ENCODE data around the gene MAST3.

DNA sequence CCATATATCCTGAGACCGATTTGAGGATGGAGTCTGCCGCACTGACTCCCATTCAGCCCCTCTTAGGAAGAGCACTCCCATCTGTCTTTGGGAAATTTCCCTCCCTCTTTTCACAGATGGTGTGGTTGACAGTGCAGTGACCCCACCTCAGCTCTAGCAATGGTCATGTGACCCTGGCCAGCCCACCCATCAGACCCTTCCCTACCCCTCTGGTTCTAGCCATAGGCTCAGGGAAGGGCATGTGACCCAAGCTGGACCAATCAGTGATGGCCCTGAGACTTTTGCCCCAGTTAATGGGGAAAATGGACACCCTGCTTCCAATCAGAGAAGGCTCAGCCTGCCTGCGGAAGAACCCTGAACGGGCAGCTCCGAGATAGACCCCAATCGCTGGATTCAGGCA lies 37.1 kb upstream of the MAST3 start:
- TF ChIP-seq, protein P1, sequence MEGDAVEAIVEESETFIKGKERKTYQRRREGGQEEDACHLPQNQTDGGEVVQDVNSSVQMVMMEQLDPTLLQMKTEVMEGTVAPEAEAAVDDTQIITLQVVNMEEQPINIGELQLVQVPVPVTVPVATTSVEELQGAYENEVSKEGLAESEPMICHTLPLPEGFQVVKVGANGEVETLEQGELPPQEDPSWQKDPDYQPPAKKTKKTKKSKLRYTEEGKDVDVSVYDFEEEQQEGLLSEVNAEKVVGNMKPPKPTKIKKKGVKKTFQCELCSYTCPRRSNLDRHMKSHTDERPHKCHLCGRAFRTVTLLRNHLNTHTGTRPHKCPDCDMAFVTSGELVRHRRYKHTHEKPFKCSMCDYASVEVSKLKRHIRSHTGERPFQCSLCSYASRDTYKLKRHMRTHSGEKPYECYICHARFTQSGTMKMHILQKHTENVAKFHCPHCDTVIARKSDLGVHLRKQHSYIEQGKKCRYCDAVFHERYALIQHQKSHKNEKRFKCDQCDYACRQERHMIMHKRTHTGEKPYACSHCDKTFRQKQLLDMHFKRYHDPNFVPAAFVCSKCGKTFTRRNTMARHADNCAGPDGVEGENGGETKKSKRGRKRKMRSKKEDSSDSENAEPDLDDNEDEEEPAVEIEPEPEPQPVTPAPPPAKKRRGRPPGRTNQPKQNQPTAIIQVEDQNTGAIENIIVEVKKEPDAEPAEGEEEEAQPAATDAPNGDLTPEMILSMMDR (IDR thresholded peaks at IDR 0.05; ENCODE audit: insufficient read depth, low read length, poor library complexity, severe bottlenecking), result no peak
- no peak for TF ChIP-seq EZH2phosphoT487 (conservative IDR thresholded peaks at IDR 0.05; ENCODE audit: low read length)

Measured in SU-DHL-6 (cell line).